Kidney tubule cell (primary cell): ENCODE measurements around the gene DTX2.
A peak's percentile ranks its signal among the peaks of the same experiment; 100 is the strongest.
"Not testable (repeated sequence)": the region's sequence is repeated elsewhere in the genome, so short reads cannot be mapped to it uniquely, and the experiment has no call there.

Experiments
- DNase-seq: peaks from one replicate; pipeline ENCODE4 v3.0.0-alpha.2; 2018; ENCODE audit warnings: low spot score

DTX2 gene

DNA sequence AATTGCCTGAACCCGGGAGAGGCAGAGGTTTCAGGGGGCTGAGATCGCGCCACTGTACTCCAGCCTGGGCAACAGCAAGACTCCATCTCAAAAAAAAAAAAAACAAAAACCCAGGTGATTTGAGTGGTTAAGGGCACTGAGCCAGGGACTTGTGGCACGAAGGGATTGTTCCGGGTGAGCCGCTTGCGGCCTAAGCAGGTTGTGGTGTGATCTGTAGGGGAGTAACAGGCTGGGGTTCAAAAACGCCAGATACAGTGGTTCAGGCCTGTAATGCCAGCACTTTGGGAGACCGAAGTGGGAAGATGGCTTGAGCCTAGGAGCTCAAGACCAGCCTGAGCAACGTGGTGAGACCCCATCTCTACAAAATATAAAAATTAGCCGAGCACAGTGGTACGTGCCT is 17.7 kb upstream of the DTX2 start:
- not testable (repeated sequence) for DNase-seq

DNA sequence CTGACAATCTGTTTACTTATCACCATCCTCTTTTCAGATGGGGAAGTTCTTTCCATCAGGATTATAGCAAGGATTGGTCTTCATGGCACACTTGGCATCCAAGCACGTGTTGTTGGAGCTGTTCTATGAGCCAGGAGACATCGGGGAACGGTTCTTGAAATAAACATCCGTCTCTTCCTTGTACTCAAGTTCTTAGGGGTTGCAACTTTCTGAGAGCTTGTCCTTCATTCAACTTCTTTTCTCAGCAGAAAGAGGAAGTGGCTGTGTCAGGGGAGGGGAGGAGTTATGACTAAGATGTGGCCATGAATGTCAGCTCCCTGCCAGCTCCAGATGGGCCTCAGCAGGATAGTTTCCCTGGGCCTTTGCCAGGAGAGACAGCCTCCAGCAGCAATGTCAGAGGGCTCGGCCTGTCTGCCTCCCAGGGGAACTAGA is 15.9 kb upstream of the DTX2 start:
- DNase-seq, result peak; percentile 61

DNA sequence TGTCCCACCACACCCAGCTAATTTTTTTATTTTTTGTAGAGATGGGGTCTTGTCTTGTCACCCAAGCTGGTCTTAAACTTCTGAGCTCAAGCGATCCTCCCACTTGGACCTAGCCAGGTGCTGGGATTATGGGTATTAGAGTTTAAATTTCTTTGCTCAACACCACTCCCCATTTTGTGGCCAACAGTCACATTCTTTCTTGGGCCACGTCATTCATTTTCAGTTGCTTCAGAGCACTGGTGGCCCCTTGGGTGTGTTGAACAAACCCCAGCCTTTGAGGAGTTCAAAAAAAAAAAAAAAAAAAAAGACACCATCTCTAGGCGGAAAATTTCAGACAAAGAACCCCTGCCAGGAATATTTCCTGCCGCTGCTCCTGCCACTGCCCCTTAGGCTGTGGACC is 4.5 kb upstream of the DTX2 start:
- DNase-seq, result not testable (repeated sequence)

DNA sequence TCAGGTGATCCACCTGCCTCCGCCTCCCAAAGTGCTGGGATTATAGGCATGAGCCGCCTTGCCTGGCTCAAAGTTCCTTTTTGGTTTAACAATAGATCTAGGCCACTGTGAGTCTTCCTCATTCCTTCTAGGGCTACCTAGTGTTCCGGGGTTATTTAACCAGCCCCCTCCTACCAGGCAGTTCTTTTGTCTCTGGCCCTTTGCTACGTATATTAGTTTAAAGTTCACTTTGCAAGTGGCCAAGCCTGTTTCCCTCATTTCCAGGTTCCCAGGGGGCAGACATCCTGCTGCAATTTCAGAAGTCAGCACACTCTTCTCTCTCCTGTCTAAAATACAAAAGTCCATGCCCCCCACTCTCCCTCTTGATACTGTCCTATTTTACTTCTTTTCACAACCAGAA is 3.0 kb upstream of the DTX2 start:
- not testable (repeated sequence) for DNase-seq

DNA sequence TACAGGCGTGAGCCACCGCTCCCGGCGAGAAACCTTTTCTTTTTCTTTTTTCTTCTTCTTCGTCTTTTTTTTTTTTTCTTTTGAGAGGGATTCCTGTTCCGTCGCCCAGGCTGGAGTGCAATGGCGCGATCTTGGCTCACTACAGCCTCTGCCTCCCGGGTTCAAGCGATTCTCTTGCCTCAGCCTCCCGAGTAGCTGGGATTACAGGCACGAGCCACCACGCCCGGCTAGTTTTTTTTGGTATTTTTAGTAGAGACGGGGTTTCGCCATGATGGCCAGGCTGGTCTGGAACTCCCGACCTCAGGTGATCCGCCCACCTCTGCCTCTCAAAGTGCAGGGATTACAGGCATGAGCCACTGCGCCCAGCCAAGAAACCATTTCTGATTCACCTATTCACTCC is 742 bp upstream of the DTX2 start:
- DNase-seq, result not testable (repeated sequence)

DNA sequence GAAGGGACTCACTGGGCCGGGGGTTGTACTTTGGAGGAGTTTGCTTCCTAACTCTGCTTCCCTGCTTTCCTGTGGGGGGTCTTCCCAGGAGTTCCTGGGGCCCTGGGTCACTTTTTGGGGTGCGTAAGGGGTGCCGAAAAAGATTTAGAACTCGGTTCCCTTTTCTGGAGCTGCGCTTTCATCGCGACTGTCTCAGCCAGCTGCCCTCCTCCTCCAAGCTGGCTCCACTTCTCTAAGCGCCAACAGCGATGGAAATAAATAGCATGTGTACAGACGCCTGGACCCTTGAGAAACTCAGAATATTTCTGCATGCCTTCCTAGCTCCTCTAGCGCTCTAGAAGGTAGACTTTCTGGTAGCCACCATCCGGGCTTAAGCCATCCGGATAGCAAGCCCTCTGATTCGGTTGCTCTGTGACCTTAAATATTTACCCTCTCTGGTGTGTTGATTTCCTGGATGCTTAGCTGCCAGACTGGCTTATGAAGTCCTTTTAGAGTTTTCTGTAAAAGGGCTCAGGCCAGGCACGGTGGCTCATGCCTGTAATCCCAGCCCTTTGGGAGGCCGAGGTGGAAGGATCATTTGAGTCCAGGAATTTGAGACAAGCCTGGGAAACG is 868 bp downstream of the DTX2 start:
- DNase-seq, result not testable (repeated sequence)

DNA sequence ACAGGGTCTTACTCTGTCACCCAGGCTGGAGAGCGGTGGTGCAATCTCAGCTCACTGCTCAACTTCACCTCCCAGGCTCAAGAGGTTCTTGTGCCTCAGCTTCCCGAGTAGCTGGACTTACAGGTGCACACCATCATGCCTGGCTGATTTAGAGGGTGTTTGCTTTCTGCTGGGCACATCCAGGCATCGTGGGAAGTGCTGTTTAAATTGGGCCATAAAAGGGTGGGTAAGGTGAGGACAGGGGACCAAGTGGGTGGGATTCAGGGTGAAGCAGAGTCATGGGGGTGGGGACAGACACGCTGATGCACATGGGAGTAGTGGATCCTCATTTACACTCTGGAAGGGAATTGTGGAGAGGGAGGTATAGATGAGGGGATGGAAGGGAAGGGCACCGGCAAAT is 3.5 kb downstream of the DTX2 start:
- DNase-seq, result not testable (repeated sequence)

DNA sequence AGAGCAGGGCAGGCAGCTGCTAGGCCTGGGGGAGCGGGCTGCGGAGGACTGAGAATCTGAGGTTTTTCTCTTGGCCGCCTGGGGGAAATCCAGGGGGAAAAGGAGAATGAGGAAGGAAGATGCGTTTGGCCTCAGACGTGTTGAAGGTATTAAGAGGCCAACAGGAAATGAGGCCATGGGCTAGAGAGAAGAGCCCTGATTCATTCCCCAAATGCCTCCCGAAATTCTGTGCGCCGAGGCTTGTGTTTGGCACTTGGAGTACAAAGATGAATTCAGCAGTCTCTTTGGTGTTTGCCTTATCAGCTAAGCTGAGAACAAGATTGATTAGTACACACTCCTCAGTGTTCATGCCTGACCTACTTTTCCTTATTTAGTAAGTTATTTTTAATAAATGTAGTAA is 4.4 kb downstream of the DTX2 start:
- not testable (repeated sequence) for DNase-seq

DNA sequence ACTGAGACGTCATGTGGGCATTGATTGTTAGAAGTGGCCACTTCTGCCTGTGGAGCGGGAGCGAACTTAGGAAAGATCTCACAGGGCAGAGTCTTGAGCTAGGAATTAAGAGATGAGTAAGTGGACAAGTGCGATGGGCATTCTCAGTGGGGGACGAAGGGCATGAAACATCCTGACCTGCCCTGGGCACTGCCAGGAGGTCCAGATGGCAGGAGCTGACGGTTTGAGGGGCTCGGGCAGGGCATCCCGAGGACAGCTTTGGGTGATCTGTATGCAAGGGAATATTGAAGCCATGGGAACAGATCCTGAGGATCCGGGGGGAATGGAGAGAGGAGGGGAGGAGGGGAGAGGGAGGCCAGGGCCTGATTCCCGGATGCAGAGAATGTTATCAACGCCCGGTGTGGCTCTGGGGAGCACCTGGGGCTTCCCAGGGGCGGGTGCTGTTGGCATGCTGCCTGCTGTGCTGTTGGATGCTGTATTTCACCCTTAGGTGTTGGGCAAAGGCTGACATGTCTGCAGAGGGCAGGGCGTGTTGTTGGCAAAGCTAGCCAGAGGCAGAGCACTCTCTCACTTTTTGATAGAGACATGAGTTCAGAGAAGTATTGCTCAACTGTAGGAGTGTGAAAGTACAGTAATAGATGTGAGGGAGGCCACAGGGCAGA is 6.4 kb downstream of the DTX2 start:
- DNase-seq, result peak; percentile 74

DNA sequence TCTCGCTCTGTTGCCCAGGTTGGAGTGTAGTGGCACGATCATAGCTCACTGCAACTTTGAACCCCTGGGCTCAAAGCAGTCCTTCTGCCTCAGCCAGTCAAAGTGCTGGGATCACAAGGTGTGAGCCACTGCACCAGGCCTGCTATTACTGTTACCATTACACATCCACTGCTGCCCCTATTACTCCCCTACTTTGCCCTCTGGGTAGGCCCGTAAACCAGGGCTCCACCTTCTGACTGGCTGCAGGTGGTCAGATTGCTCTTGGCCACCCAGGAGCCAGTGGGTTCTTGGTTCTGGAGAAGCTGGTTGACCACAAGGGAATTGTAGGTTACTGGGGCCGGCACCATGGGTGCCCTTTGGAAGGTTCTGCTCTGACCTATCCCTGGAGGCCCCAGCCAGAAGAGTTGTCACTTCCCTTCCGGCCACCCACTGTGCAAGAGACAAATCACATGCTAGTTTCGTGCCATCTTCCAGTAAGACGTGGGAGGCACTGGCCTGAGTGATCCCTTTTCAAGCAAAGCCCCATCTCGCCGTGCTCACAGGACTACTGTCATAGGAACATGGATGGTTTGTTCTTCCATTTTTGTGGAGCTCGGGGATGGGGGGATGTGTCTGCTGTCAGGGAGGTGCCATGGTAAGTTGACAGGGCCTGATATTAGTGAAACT is 10.2 kb downstream of the DTX2 start:
- DNase-seq, result not testable (repeated sequence)

DNA sequence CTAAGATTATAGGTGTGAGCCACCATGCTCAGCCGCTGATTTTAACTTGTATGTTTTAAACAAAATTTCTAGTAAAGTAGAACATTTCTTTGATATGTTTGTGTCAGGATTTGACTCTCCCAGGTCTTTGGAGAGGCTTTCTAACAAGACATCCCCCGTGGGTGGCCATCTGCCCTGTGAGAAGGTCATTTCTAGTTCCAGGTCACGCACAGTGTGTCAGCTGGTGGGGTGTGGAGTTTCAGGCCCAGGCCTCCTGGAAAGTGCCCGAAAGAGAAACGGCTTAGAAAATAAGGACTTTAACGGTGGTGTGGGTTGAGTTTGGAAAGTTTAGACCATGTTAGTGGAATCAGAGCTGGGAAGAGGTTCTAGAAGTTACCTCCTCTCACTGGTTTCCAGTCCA is 11.6 kb downstream of the DTX2 start:
- DNase-seq, result not testable (repeated sequence)

DNA sequence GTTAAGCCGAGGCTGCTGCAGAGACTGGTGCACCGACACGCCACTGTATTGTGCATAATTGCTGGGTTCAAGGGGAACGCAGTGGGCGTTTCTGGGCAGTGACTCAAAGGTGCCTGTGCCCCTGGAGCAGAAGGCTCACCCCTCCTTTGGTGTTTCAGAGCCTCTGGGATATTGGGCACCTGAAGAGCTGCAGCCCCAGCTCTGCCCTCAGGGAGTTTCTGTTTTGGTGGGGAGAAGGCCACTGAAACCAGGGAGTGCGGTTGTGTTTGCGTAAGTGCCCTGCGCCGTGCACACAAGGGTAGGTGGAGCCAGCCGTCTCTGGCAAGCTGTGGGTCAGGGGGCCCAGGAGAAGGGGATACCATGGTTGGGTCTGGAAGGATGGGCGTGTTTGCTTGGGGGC is 14.8 kb downstream of the DTX2 start:
- DNase-seq, result not testable (repeated sequence)

DNA sequence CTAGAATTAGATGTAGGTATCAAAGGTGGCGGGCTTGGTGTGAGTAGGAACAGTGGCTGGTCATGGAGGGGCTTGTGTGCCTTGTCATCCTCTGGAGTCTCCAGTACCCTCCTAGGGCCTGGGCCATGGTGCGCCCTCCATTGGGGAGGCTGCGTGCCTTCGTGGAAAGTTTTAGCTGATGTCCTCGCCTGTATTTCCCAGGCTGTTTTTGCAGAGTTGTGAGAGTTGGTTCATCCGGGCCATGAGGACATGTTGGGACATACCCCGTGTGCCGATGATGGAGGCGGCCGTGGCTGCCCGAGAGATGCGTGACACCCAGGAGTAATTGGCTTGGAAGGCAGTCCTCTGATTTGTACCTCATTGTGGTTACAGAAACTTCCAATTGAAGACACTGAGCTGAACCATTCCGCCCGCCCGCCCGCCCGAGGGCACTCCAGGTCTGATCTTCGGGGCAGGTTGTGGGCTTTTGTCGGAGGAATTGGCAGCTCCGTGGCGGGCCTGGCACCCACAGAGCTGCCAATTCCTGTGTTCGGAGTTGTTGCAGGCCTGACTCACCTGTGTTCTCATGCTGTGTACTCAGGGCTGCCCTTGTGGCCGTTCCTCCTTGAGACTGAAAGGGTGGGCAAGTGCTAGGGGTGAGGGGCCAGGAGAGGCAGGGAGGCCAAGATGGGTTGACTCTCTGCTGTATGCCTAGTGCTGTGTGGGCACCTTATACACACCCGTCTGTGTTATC is 15.4 kb downstream of the DTX2 start:
- not testable (repeated sequence) for DNase-seq

DNA sequence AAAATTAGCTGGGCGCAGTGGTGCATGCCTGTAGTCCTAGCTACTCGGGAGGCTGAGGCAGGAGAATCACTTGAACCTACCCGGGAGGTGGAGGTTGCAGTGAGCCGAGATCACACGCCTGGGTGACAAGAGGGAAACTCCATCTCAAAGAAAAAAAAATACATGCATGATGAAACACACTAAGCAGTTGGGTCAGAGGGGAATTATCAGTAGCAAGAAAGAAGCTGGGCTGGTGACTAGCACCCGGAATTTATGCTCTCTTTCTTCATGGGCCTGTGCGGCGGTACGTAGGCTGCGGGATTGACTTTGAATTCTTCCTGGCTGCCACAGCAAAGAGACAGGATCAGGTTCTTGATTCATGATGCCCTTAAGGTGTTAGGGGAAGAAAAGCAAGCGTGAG is 18.1 kb downstream of the DTX2 start:
- peak; percentile 22 for DNase-seq

DNA sequence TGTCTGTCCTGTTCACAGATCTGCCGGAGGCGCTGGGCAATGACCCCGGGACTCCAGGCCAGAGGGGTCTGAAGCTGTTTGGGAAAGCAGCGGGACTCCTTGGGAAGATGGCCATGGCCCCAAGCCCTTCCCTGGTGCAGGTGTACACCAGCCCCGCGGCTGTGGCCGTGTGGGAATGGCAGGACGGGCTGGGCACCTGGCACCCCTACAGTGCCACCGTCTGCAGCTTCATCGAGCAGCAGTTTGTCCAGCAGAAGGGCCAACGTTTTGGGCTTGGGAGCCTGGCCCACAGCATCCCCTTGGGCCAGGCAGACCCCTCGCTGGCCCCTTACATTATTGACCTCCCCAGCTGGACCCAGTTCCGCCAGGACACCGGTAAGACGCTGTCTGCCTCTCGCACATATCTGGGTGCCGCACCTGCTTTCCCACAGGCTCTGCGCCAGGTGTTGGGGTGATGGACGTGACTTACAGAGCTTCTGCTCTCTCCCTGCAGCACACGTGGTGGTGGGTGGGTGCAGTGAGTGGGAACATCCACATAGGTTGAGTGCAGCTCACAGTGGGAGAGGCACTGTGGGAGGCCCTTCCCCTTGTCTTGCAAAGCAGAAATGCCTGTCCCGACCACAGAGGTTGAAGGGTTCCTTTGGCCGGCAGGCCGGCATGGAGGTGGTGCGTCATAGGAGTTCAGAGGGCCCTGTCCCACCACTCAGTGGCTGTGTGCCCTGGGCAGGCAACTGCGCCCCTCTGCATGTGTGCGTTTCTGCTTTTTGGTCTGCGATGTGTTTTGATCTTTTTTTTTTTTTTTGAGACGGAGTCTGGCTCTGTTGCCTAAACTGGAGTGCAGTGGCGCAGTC is 19.1 kb downstream of the DTX2 start:
- DNase-seq, result not testable (repeated sequence)

DNA sequence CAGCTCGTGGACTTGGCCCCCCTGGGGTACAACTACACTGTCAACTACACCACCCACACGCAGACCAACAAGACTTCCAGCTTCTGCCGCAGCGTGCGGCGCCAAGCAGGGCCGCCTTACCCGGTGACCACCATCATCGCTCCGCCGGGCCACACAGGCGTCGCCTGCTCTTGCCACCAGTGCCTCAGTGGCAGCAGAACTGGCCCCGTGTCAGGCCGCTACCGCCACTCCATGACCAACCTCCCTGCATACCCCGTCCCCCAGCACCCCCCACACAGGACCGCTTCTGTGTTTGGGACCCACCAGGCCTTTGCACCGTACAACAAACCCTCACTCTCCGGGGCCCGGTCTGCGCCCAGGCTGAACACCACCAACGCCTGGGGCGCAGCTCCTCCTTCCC is 21.2 kb downstream of the DTX2 start:
- DNase-seq, result not testable (repeated sequence)

DNA sequence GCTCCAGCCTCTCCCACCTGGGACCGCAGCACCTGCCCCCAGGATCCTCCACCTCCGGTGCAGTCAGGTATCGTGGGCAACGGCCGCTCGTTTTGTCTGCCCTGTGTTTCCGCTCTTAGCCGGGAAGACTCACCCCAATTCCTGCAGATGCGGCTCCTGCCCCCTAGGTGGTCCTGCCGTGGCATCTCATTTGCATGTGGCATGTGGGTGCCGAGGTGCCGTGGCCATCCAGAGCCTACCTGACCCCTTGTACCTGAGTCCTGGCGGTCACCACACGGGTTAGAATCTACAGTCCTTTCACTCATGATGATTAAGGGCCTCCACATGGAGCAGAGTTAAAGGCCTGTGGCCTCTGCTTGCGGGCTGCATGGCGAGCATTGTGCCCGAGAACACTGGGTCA is 21.6 kb downstream of the DTX2 start:
- not testable (repeated sequence) for DNase-seq

DNA sequence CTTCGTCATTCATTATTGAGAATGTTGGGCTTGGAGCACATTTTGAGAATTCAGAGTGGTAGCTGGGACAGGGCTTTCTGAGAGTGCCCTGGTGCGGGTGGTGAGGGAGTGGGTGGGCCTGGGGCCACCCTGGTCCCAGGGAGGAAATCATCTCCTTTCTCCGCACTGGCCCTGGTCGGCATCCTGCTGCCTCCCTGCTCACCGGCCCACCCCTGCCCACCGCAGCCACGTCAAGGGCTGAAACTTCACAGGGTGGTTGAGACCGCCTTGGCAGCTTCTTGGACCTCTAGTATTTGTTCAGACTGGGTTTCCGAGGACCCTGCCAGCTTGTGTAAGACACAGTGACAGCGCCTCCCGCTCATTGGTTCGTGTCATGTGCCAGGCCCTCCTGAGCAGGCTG is 22.9 kb downstream of the DTX2 start:
- not testable (repeated sequence) for DNase-seq

DNA sequence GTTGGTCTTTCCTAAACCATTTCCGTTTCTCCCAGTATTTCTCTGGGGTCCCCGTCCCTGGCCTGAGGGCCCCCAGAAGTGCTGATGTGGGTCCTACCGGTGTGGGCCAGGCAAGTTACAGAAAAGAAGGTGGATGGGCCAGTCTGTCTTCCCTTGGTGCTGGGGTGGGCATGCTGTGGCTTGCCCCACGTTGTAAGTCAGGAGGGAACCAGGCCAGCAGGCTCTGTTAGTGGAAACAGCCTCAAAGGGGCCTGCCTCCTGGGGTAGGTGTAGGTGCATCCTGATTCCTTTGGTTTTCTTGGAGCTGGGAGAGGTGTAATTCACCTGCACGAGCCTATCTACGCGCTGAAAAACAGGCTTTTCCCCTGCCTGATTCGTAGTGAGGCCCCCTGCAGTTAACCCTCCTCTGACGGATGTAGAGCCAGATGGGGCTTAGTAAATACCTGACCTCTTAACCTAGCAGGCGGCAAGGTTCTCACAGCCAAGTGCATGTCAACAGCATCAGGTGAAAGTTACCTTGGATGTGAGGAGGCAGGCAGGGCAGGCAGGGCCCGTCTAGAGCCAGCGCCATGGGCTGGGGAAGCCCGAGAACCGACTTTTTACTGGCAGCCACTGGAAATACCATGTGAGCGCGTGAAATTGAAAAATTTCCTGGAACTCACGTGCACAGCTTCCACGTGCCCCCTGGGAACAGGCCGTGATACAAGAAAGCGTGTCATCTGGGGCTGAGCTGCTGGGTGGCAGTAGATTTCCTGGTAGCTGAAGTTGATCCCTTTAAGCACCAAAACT is 24.5 kb downstream of the DTX2 start:
- not testable (repeated sequence) for DNase-seq

DNA sequence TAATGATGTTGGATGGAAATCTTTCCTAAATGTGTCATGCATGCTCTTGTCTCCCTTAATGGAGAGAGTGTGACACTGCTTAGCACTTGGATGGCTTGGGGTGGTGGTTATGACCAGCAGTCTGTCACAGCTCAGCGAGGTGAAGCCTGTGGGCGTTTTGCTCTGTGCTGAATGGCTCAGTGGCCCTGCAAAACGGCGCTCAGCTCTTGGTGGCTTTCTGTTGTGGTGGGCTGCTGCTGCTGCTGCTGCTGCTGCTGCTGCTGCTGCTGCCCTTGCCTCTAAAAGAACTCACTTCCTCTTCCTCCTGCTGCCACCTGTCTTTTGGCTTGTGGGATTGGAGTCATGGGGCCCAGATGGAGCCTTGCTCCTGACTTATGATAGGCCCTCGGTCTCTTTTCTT is 25.1 kb downstream of the DTX2 start:
- not testable (repeated sequence) for DNase-seq

DNA sequence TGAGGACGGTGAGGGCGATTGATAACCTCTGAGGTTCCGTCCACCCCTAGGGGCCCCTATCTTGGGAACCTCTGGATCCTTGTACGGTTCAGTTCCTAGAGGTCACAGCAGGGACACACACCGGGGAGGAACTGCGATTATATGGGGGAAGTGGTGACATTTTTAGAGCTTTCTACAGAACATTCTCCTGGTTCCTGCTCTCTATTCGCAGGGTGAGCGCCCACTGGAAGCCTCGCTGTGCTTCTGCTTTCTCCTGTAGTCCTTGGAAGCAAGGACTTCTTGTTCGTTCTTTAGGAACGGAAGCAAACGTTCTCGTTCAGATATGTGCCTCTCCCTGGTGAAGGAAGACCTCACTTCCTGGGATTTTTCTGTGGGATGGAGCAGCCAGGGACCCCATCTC is 26.5 kb downstream of the DTX2 start:
- not testable (repeated sequence) for DNase-seq
